GM19324 (cell line): Measurements from ENCODE around the gene PPP1R13L.
"Not testable (repeated sequence)": the region's sequence is repeated elsewhere in the genome, so short reads cannot be mapped to it uniquely, and the experiment has no call there.

Experiments used
- ATAC-seq: cut with Tn5 transposase; IDR thresholded peaks from one replicate; pipeline ENCODE4 v1.9.1; 2021; ENCODE audit warnings: mild to moderate bottlenecking, moderate library complexity; ENCODE audit not compliant: unreplicated experiment, low FRiP score

PPP1R13L gene

GRCh38 chr19:45408121-45408520 is 3.3 kb upstream of the PPP1R13L start:
- ATAC-seq = no peak

GRCh38 chr19:45407585-45407984 is 2.7 kb upstream of the PPP1R13L start:
- ATAC-seq = not testable (repeated sequence)

- ATAC-seq = no peak
These were observed 2.2 kb upstream of the PPP1R13L start for GRCh38 chr19:45407091-45407375.

- ATAC-seq = peak; percentile 77
These were observed 1.6 kb upstream of the PPP1R13L start, which contains the start of gene POLR1G for GRCh38 chr19:45406226-45407090. Gene POLR1G (plus strand): TSS chr19:45406644. CDS start chr19:45406697, 53 bp downstream.

GRCh38 chr19:45405435-45406225 is 761 bp upstream of the PPP1R13L start:
- ATAC-seq = peak; percentile 44

- ATAC-seq = no peak
These were observed 900 bp downstream of the PPP1R13L start for GRCh38 chr19:45403781-45404556.

GRCh38 chr19:45403272-45403671 is 1.6 kb downstream of the PPP1R13L start:
- no peak for ATAC-seq

GRCh38 chr19:45402298-45403061 is 2.4 kb downstream of the PPP1R13L start:
- no peak for ATAC-seq

- no peak for ATAC-seq
These were observed 3.1 kb downstream of the PPP1R13L start for GRCh38 chr19:45401815-45402214.

- ATAC-seq = no peak
These were observed 4.7 kb downstream of the PPP1R13L start for GRCh38 chr19:45400192-45400591.

GRCh38 chr19:45395821-45396617 is 8.8 kb downstream of the PPP1R13L start:
- ATAC-seq = no peak

GRCh38 chr19:45391871-45392665 is 12.8 kb downstream of the PPP1R13L start:
- ATAC-seq = no peak

- no peak for ATAC-seq
These were observed 13.5 kb downstream of the PPP1R13L start for GRCh38 chr19:45391346-45391745.

GRCh38 chr19:45385392-45386221 is 19.3 kb downstream of the PPP1R13L start:
- ATAC-seq = no peak

GRCh38 chr19:45382426-45382825 is 22.4 kb downstream of the PPP1R13L start:
- no peak for ATAC-seq

GRCh38 chr19:45380107-45380506 is 24.8 kb downstream of the PPP1R13L start:
- no peak for ATAC-seq

- no peak for ATAC-seq
These were observed 28.7 kb downstream of the PPP1R13L start for GRCh38 chr19:45376045-45376724.
